Muscle of arm (tissue), 12 donors: ENCODE results near the gene ROR2. TPM values are rescaled to one million over a fixed set of nuclear protein-coding genes. Genes with fewer than 3 reads are reported as not detected.

Source experiments
- DNase-seq: peaks from one replicate; pipeline ENCODE4 v3.0.0-alpha.2; 2013
- polyA plus RNA-seq, 12 donors: library from polyadenylated mRNA; unstranded; fragments of 120-200 nt; gene quantifications; one replicate each; pipeline ENCODE4 v1.2.1, GENCODE V29; 2013; ENCODE audit not compliant: insufficient read length in 12 of 12

Gene ROR2
- polyA plus RNA-seq, 12 donors = 1.7 to 13.4 (median 3.2) TPM; not detected in 1

DNA sequence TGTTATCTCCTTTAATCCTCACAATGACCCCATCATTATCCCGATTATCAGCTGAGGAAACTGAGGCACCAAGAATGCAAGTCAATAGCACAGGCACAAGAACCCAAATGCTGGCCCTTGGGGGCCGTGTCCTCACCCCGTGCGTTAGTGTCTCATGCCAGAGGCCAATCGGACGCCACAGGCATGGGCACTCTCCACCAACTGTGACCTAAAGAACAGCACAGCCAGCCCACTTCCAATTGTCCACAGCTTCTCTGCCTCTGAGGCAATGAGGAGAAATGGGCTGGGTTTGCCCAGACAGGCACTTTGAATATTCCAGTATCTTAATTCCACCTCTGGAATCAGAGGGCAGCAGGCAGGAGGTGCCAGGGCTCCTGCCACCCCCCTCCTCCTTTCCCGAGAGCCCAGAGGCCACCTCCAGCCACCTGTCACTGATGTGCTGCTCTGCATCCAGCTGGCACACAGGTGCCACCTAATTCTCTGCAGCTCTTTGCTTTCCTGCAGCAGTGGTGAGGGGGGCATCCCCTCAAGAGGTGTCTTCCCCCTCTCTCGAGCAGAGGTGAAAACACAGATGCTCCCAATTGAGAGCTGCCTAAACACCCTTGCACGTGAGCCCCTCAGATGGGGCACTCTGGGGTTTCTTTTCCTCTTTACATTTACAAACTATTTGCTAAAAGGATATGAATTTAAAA lies 107.5 kb downstream of the ROR2 start:
- DNase-seq = no peak

DNA sequence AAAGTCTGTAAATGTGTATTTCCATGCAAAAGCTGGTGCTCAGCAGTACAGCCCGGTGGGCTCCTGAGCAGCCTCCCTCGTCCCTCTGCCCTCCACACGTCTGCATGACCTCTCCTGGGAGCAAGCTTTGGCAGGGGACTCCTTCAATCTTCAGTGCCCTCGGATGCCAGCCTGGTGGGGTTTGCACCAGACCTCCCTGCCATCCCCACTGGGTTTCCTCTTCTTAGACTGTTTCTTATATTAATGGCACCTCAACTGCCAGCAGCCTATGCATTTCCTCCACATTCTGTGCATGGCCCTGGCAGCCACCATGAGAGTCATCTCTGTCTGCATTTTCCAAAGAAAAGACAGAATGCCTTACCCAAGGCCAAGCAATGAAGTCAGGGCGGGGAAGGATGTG lies 108.4 kb downstream of the ROR2 start:
- no peak for DNase-seq

DNA sequence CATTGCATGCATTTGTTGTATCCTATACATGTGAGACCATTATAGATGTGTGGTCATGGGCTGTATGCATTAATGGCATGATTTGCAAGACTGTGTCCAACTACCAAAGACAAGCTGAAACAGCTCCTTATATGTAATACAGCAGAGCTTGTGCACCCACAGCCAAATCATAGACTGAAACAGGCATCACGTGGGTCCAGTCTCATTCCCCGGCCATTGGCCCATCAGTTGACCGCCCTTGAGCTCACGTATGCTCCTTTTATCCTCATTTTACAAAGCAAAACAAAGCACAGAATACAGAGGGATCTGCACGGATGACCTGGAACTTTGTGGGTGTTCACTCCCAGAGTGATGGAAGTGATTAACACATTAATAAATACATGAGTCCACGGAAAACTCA lies 109.1 kb downstream of the ROR2 start:
- DNase-seq = no peak

DNA sequence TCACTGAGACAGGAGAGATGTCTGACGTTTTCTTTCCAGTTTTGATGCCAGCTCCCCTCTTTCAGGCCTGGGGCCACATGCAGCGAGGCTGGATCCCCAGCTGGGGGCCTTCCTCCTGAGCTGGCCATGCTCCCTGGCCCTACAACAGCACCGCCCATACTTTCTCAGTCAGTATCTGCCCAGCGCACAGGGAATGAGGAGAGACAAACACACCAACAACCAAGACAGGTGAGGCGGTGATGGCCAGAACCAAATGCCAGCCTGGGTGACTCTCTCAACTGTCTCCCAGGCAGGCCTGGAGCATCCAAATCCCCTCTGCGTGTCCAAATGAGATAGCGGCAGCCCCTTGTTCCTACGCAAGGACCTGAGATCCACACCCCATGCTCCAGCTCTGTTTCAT lies 109.6 kb downstream of the ROR2 start:
- no peak for DNase-seq

DNA sequence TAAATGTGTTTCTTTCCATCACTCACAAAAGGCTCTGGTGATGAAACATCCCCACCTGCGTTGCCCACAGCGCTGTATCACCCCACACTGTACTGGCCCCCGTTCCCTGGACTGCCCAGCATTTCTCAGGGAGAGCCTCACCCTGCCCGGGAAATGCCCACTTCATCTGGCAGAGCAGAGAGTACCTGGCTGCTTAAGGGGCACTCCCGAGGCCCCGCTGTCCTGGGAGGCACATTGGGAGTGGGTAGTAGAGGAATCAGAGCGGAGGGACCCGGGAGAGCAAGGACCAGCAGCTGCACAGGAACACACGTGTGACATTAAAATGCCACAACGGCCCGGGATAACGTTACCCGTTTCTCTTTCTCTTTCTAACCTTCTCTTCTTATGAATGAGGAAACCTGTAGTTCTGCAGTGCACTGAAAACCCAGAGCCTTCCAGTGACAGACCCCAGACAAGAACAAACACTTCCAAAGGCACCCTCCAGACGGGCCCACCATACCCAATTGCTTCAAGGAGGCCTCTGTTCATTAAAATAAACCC lies 110.0 kb downstream of the ROR2 start:
- DNase-seq = no peak

DNA sequence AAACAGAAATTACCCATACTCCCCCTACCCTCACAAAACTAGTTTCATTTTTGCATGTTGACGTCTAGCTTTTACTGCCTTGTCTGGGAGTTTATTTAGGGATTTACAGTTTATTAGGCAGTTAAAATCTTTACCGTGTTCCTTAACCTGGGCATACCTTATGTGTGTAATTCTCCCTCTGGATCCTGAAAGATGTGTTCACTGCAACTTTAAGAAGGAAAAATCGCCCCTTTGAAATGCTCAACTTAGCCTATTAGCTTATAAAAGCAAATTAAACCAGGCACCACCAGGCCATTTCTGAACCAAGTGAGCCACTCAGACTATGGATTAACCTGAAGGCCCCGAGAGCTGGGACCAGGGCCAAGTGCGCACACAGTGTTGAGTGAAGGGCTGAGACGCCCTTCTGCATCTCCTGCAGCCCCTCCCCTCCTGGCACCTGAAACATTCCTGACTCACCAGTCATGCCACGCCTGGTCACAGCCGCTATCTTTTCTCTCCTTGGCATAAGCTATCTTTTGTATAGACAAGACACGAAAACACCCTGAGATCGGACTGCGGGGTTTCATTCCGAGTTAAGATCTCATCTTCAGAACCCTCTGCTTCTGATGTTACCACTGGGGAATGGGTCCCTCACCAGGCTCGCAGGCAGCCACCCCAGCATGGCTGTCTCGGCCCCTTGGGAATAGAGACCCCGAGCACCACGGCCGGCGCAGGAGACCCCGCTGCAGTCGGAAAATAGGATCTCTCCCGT lies 111.9 kb downstream of the ROR2 start:
- DNase-seq = no peak

DNA sequence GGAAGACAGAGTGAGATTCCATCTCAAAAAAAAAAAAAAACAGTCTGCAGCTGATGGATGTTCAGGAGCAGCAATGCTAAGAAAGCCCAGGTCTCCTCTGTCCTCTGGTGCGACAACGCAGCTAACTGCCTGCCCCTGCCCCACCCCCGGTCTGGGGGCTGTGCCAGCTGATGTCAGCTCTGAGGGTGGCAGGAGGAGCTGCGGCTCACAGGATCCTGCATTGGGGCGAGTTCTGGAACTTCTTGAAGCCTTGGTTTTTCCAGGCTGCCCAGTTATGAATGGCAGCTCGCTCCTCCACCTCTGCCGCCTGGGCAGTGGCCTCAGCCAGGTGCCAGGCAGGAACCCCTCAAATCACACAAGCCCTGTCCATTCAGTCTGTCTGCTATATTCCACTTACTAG lies 113.5 kb downstream of the ROR2 start:
- no peak for DNase-seq

DNA sequence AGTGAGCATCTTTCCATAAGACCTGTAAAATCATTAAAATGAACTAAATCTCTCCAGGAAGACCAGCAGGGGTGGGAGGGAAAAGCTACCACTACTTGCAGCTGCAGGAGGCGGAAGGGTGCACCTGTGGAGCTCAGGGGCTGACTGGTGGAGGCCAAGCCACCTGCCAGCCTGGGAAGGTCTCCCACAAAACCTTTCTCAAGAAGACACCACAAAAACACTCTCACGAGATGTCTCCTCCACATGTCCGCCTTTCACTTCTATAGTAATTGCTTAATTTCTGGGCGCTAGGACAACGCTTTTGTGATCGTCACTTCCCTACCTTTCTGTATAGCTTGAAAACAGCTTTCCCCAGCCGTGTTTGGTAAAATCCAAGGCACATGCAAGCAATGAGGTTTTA lies 114.4 kb downstream of the ROR2 start:
- no peak for DNase-seq

DNA sequence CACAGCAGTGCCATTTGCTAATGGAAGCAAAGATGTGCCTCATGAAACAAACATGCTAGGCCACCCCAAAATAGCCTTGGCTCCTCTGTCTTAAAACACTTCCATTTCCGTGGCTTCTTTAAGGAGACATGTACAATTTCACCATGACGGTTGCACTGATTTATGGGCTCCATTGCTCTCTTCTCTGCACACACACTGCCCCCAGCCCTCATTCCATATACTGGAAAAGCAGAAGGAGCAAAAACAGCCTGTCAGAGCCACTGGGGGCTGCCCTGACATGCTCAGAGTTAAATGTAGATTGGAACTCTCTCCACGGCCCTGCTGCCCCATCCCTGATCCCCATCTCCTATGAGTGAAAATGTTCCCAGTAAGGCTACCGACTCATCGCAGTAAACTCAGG lies 114.8 kb downstream of the ROR2 start:
- DNase-seq = no peak

DNA sequence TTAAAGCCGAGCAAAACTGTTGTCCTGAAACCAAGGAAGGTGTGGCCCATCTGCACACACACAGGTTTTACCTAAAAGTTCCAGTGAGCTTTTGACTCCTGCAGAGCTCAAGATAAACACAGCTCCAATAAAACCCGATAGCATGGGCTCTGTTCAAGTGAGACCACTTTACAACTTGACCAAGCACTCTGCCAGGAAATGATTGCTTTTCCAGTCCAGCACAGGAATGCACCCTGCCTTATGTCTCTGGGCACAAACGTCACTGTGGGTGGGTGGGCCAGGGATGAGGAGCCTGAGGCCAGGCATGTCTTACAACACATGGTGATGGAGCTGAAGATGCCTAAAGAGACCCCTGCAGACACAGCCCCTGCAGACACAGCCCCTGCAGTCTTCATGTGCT lies 115.3 kb downstream of the ROR2 start:
- no peak for DNase-seq

DNA sequence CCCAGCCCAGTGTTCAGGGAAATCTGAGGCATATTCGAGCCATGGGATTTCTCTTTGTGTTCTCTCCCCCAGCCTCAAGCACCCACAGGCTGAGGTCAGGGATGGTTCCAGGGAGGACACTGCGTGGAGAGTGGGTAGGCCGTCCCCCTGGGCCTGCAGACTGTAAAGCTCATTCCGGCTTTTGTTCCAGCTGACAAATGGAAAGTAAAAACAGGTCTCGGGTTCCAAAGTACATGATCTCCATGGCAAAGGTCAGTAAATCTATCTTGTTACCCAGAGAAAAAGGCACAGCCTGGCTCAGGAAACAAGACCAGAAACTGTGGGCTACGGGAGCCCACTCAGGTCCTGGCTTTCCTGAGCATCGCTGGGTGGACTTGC lies 116.2 kb downstream of the ROR2 start:
- DNase-seq = no peak

DNA sequence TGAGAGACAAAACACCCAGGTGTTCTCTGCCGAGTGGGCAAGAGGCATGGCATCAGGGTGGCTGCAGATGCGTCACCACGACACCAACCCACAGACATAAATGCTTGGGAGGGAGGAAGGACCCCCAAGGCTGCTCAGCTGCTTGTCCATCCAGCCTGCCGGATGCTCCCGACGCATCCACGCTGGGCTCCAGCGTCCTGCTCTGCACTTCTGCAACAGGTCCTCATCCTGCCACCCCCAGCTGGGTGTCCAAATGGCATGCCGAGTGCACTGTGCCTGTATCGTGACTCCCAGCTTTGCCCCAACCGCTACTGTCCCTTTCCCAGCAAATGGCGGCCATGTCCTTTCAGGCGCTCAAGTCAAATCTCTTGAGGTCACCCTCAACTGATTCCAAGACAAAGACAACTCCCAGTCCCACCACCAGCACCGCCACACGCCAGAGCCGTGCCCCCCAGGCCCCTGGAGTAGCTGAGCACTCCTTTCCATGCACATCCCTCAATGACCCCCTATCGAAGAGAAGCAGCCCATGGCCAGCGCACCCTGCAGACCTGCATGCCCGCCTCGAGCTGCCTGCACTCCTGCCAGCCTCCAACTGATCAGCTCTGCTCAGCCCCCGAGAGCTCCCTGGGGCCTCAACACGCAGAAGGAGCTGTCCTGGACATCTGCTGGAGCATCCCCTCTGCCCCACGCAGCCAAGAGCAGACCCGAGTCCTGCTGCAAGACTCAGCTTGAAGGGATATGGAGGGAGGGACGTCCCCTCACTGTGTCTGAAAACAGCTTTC lies 116.7 kb downstream of the ROR2 start:
- no peak for DNase-seq

DNA sequence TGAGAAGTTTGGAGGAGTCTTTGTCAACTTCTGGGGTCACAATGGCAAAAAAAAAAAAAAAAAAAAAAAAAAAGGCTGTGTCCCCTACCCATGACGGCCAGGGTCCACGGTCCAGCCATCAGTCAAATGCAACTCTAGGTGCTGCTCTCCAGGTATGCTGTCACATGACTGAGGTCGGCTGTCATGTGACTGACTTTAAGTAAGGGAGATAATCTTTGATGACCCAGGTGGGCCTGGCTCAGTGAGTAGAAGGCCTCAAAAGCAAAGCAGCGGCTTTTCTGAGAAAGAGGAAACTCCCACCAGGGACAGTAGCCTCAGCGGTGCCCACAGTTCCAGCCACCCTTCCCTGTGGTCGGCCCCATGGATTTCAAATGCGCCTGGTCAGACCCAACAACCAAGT lies 117.7 kb downstream of the ROR2 start:
- DNase-seq = no peak

DNA sequence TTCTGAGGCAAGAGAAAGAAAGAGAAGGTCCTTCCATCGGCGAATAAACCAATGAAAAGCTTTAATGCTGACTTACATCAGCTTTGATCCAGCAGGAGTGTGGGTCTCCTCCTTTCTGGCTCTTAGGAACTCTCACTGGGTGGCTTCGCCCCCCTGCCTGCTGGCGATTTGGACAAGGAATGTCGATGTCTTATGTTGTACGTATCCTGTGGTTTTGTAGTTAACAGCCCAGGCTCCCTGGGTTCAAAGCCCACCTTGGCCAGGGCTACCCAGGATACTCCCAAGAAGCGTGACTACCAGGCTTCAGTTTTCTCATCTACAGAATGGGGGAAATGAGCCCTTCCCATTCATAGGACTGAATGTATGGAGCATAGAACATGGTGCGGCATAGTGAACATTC lies 124.2 kb downstream of the ROR2 start:
- no peak for DNase-seq

DNA sequence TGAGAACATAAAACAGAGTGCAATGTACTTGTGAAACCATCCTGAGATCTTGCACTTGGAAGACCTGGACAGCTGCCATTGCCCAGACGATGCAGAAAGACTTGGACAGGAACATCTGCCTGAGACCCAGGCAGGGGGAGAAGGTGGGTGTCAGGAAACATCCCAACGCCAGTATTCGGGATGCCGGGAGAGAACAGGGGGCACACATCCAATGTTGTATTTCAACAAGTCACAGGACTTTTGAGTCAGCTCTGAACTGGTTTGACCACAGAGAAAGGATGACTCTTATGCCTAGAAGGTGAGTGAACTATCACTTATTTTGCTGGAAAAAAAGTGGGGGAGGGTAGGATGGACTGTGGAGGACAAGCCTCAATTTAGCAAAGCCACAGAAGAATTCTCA lies 124.6 kb downstream of the ROR2 start:
- no peak for DNase-seq

DNA sequence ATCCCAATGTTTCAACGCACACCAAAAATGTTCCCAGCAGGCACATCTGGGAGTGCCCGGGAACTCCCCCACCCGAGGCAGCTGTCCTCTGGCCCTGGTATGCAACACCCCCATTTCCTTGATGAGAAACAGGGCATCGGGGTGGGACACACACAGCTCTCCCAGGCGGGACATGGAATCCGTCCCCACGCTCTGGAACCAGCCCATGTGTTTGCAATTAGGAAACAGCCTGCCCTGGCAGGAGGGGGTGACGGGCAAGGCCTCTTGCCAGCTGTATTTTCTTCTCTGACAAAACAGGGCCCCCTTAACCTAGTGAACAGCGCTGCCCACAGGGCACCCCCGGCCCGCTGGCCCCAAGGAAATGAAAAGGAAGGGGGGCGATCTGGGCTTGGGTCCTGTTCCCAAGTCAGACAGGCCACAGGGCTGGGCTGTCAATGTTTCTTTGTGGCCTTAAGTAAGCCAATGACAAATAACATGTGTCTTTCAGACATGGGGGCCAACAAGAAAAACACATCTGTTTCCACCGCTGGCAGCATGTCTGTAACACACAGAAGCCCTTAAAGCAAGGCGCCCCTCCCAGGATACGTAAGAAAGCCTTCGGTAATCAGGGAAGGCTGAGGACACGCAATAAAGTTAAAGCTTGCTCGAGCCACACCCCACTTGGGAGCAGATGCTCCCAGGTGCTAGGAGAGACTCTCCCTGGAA lies 125.3 kb downstream of the ROR2 start:
- no peak for DNase-seq

DNA sequence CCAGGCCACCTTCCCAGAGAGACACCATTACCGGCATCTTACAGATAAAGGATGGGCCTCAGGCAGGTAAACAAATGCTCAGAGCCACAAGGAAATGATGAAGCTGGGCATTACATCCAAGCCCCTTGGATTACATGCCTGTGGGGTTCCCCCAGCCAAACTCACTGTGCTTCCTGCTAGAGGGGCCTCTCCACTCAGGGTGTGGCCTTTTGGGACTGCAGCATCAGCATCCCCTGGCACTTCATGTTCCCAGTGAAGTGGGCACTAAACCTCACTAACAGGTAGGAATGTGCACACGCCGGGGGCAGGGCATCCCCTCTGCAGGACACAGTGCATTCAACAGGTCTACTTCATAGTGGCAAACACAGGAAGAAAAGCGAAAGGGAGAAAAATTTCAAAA lies 125.9 kb downstream of the ROR2 start:
- no peak for DNase-seq

DNA sequence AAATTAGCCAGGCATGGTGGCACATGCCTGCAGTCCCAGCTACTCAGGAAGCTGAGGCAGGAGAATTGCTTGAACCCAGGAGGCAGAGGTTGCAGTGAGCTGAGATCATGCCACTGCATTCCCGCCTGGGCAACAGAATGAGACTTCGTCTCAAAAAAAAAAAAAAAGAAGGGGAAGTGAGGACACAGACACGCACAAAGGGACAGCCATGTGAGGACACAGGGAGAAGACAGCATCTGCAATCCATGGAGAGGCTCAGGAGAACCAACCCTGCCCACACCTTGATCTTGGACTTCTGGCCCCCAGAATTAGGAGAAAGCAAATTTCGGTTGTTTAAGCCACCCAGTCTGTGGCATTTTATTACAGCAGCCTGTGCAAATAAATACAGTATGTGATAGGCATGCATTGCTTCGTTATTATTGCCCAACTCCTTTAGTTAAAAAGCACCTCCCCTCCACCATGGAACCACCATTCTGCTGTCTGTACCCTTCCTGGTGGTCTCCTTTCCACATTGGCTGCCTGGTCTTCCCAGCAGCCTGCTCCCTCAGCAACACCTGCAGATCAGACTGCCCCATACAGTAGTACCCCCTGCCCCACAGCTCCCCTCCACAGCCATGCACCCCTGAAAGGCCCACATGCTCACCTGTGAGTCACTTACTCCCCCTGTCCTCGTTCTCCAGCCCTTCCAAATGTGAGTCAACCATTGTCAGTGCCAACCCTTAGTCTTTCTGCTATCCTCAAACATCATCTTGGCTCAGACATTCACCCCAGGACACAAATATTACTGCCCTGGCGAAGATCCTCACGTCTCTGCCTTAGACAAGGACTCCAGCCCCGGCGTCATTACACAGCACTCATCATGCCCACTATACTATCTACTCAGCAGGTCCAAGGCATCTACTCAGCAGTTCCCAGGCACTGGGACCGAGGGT lies 128.8 kb downstream of the ROR2 start:
- no peak for DNase-seq

DNA sequence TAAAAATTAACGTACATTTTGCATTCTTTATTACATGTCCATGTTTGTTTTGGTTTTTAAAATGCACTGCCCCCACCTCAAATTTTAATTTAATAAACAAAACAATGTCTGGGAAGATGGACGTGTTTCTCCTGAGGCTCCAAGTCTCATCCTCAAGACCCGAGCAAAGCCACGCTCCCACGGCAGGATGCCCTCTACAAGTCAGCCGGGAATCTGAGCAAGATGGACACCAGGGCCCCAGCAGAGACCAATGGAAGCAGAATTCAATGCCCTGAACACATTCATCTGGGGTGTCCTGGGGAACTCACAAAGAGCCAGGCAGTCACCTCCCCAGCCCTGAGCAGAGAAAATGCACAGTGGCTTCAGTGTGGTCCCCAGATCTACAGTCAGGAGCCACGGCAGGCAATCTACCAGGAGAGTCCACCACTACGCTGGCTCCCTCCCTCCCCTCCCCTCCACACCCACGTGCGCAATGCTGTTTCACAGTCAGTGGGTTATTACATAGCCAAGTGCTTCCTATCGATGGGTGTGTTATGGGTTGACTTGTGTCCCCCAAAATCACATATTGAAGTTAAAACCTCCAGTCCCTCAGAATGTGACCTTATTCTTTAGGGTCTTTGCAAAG lies 129.8 kb downstream of the ROR2 start:
- DNase-seq = no peak

DNA sequence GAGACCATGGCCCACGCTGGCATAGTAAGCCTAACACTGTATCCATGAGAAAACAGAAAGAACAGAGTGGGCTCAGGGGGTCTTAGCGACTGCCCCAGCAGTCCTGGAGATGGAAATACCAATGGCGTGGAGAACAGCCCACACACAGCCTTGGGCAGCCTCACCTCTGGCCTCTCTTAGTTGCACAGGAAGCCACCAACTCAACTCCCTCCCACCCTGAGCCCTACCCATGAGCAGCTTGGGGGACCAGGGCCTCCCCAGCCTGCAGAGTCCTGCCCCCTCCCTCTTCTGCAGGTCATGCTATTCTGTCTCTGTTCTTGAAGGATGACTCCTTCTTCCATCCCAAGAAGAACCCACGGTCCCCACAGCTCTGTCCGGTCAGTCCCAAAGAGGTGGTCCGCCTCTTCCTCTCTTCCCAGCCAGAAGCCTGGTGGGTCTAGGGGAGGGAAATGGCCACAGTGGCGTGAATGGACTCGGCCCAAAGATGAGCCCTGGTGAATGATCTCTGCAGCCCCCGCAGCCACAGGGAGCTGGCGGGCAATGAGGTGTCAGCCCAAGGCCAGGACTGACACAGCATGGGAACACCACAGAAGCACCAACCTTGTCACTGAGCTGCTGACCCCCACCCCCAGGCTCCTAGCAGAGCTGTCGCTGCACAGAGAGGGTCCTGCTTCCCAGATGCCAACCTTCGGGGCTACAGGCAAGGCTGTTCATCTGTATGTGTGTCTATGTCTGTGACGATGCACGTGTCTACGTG lies 131.2 kb downstream of the ROR2 start:
- DNase-seq = no peak
